CD14-positive monocyte (primary cell): ENCODE data around the gene B4GALNT3. TPM values are rescaled to one million over a fixed set of nuclear protein-coding genes. Genes with fewer than 3 reads are reported as not detected.

Experiments
- DNase-seq, 3 donors: peaks; one replicate each; pipeline ENCODE4 v3.0.0-alpha.2; 2011 to 2022
- H2AFZ ChIP-seq: 2 replicates; pipeline ENCODE4 v1.6.0; 2012; ENCODE audit warnings: mild to moderate bottlenecking, low read depth, low read length, inconsistent platforms; ENCODE audit not compliant: insufficient read depth, poor library complexity, severe bottlenecking
- H3K27ac ChIP-seq, 2 donors: 1 replicate in 1 of 2; 2 replicates in 1 of 2; pipeline ENCODE4 v1.5.1; 2012 to 2013; ENCODE audit warnings: low read length in 2 of 2, control low read depth in 1 of 2, inconsistent platforms in 1 of 2, low read depth in 1 of 2, mild to moderate bottlenecking in 1 of 2
- H3K27me3 ChIP-seq, 2 donors: one replicate each; pipeline versions ENCODE4 v1.6.0 to v1.6.1; 2011 to 2013; ENCODE audit warnings: low read length in 2 of 2; ENCODE audit not compliant: control insufficient read depth in 2 of 2, insufficient read depth in 2 of 2
- H3K36me3 ChIP-seq, 2 donors: replicated peaks in 1 of 2; 1 replicate in 1 of 2; 2 replicates in 1 of 2; pipeline versions ENCODE4 v1.5.1 to v1.6.1; 2012 to 2013; ENCODE audit warnings: low read length in 2 of 2, control low read depth in 1 of 2, inconsistent platforms in 1 of 2, mild to moderate bottlenecking in 1 of 2; ENCODE audit not compliant: insufficient read depth in 2 of 2, control insufficient read depth in 1 of 2
- H3K4me1 ChIP-seq, 2 donors: 1 replicate in 1 of 2; 2 replicates in 1 of 2; pipeline versions ENCODE4 v1.5.1 to v1.6.1; 2012 to 2013; ENCODE audit warnings: low read length in 2 of 2, control low read depth in 1 of 2, inconsistent platforms in 1 of 2, mild to moderate bottlenecking in 1 of 2, moderate library complexity in 1 of 2; ENCODE audit not compliant: insufficient read depth in 2 of 2, control insufficient read depth in 1 of 2
- H3K4me2 ChIP-seq: replicated peaks from 2 replicates; pipeline ENCODE3; 2012; ENCODE audit warnings: low read length, moderate library complexity, mild to moderate bottlenecking; ENCODE audit not compliant: poor library complexity, severe bottlenecking; ENCODE audit errors: extremely low read depth
- H3K4me3 ChIP-seq, 3 experiments: fragments of 200-600 bp in 1 of 3; sonication (generic) in 1 of 3; replicated peaks in 1 of 3; 1 replicate in 2 of 3; 2 replicates in 1 of 3; pipeline ENCODE4 v1.5.1; 2011 to 2013; ENCODE audit warnings: low read length in 3 of 3, mild to moderate bottlenecking in 3 of 3, control low read depth in 2 of 3, low read depth in 2 of 3, inconsistent platforms in 1 of 3, moderate library complexity in 1 of 3
- H3K79me2 ChIP-seq: 2 replicates; pipeline ENCODE4 v1.6.0; 2012; ENCODE audit warnings: mild to moderate bottlenecking, control low read depth, inconsistent platforms, low read length, moderate library complexity; ENCODE audit not compliant: insufficient read depth
- H3K9ac ChIP-seq: 2 replicates; pipeline ENCODE4 v1.6.0; 2017; ENCODE audit warnings: low read length, mild to moderate bottlenecking; ENCODE audit not compliant: insufficient read depth, poor library complexity, severe bottlenecking
- H3K9me3 ChIP-seq, 2 donors: replicated peaks in 1 of 2; 1 replicate in 1 of 2; 2 replicates in 1 of 2; pipeline versions ENCODE4 v1.5.1 to v1.6.1; 2012 to 2013; ENCODE audit warnings: low read length in 2 of 2, control low read depth in 1 of 2; ENCODE audit not compliant: control insufficient read depth in 1 of 2, insufficient read depth in 1 of 2
- H4K20me1 ChIP-seq: 2 replicates; pipeline ENCODE4 v1.6.0; 2012; ENCODE audit warnings: mild to moderate bottlenecking, low read length, control low read depth, moderate library complexity; ENCODE audit not compliant: insufficient read depth
- H3K27ac Mint-ChIP-seq, 7 donors: one replicate each; pipeline ENCODE4 v1.8.0; 2020; ENCODE audit warnings: mild to moderate bottlenecking in 7 of 7, mixed read lengths in 7 of 7, moderate library complexity in 6 of 7, inconsistent platforms in 2 of 7
- H3K27me3 Mint-ChIP-seq, 3 donors: one replicate each; pipeline ENCODE4 v1.8.0; 2021 to 2022; ENCODE audit warnings: low read depth in 3 of 3, mild to moderate bottlenecking in 3 of 3, mixed read lengths in 3 of 3, moderate library complexity in 3 of 3, inconsistent platforms in 1 of 3
- H3K36me3 Mint-ChIP-seq, 2 donors: one replicate each; pipeline ENCODE4 v1.8.0; 2020; ENCODE audit warnings: mixed read lengths in 2 of 2, inconsistent platforms in 1 of 2, mild to moderate bottlenecking in 1 of 2
- H3K4me1 Mint-ChIP-seq: one replicate; pipeline ENCODE4 v1.8.0; 2020; ENCODE audit warnings: mild to moderate bottlenecking, mixed read lengths
- H3K4me3 Mint-ChIP-seq, 2 donors: one replicate each; pipeline ENCODE4 v1.8.0; 2020; ENCODE audit warnings: mild to moderate bottlenecking in 2 of 2, mixed read lengths in 2 of 2, moderate library complexity in 1 of 2
- H3K9me3 Mint-ChIP-seq, 7 donors: one replicate each; pipeline ENCODE4 v1.8.0; 2020 to 2022; ENCODE audit warnings: mixed read lengths in 7 of 7, mild to moderate bottlenecking in 6 of 7, moderate library complexity in 6 of 7, inconsistent platforms in 2 of 7
- CTCF ChIP-seq: fragments of 200-600 bp; IDR thresholded peaks from one replicate; pipeline ENCODE4 v1.8.0; 2022; ENCODE audit warnings: antibody characterized with exemption, mild to moderate bottlenecking
- WGBS: methylation state at CpG from one replicate; pipeline ENCODE4 v1.1.5; 2013; ENCODE audit warnings: missing lambda C conversion rate; ENCODE audit not compliant: insufficient coverage; 5-methylcytosine and 5-hydroxymethylcytosine counted together
- intact Hi-C, 2 donors: fragments of 100-400 bp; cut with micrococcal nuclease; formaldehyde crosslinking; loops; one replicate each; pipeline versions ENCODE4 v1.15.0 to v1.15.1; 2023
- polyA plus RNA-seq, 3 donors: library from polyadenylated mRNA; depleted of rRNA in 1 of 3; unstranded in 2 of 3; stranded (reverse) in 1 of 3; fragments of 300-500 nt in 2 of 3; fragments of >200 nt in 1 of 3; fragmentation: Illumina TruSeq in 2 of 3; gene quantifications; 1 replicate in 2 of 3; 2 replicates in 1 of 3; pipeline ENCODE4 v1.2.3, GENCODE V29; 2012 to 2021

B4GALNT3 gene
- polyA plus RNA-seq, 3 donors, result 0.09 to 0.10 TPM; not detected in 1

DNA sequence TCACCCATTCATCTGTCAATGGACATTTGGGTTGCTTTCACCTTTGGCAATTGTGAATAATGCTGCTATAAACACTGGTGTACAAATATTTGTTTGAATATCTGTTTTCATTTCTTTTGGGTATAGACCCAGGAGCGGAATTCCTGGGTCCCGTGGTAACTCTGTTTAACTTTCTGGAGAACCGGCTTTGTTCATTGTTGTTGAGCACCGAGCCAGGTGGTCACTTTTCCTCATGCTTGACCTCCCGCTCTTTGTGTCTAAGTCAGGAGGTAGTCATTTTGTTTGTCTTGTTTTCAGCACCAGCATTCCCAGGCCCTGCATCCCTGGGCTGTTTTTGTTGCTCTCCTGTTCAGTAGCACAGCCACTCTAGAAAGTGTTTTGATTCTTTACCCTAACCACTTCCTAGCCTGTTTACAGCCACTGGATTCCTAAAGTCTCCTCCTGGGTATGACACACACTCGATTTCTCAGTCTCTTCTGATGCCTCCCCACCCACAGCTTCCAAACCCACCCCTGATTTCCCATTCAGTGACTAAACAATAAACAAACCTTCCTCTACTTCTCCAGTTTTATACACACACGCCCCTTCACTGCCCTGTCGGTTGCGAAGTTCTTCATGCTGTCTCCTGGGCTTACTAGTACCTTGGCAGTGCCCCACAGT, 37.9 kb downstream of the B4GALNT3 start:
- Histone ChIP-seq H3K79me2 (no peaks in the 10 kb centered on the region), H3K4me1 (no peaks in the 10 kb centered on the region), H3K27ac (no peak overlapping the region), H2AFZ (no peak overlapping the region), H3K9ac (no peak overlapping the region), H3K36me3 (no peaks in the 10 kb centered on the region), H3K4me3 (no peak overlapping the region), H3K9me3 (no peaks in the 10 kb centered on the region), H3K27me3 (peaks cover 0 to 3% of the 10 kb centered on the region in 2 donors), H4K20me1 (no peaks in the 10 kb centered on the region), H3K4me2 (no peak overlapping the region)
- Mint-ChIP-seq H3K27ac (no peak overlapping the region), H3K9me3 (peaks cover 0 to 2% (median 0%) of the 10 kb centered on the region in 7 donors), H3K4me3 (no peak overlapping the region), H3K4me1 (no peaks in the 10 kb centered on the region), H3K36me3 (no peaks in the 10 kb centered on the region), H3K27me3 (peaks cover 2 to 10% (median 7%) of the 10 kb centered on the region in 3 donors)
- WGBS, result 93% methylated on average over 9 of the region's 9 CpGs
- no peak for DNase-seq
- intact Hi-C loops, result no loop called here
- no peak for TF ChIP-seq CTCF

DNA sequence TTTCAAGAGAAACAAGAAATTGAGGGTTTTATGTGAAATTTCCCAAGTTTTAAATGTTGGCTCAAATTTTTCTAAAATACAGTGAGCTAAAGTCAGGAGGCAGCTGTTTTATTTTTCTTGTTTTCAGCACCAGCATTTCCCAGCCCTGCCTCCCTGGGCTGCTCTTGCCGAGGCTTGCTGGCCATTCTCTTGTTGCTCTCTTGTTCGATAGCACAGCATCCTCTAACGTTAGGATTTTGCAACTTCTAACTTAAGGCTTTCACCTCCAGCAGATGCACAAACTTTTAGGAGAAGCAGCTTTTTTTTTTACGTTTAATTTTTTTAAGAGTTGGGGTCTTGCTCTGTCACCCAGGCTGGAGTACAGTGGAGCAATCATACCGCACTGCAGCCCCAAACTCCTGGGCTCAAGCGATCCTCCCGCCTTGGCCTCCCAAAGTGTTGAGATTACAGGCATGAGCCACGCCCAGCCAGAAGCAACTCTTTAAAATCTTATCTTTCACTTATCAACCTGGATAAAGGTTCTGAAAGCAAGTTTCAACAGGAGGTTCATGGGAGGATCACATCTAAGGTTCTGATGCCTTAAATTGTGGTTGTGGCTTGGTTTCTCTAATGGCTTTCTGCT, 40.2 kb downstream of the B4GALNT3 start:
- H3K9me3 ChIP-seq, result no peaks in the 10 kb centered on the region
- H3K4me1 Mint-ChIP-seq, result no peaks in the 10 kb centered on the region
- DNase-seq, result no peak
- WGBS, result 100% methylated on average over 3 of the region's 8 CpGs
- peaks cover 7 to 20% (median 12%) of the 10 kb centered on the region in 3 donors for H3K27me3 Mint-ChIP-seq
- no peaks in the 10 kb centered on the region for H4K20me1 ChIP-seq
- H3K9ac ChIP-seq, result no peak overlapping the region
- no peak overlapping the region for H3K27ac ChIP-seq
- intact Hi-C loops, result no loop called here
- no peaks in the 10 kb centered on the region for H3K4me1 ChIP-seq
- H3K27ac Mint-ChIP-seq, result no peak overlapping the region
- H3K79me2 ChIP-seq, result no peaks in the 10 kb centered on the region
- H2AFZ ChIP-seq, result no peak overlapping the region
- TF ChIP-seq CTCF, result no peak
- H3K4me3 Mint-ChIP-seq, result no peak overlapping the region
- H3K4me3 ChIP-seq, result no peak overlapping the region
- no peak overlapping the region for H3K4me2 ChIP-seq
- H3K27me3 ChIP-seq, result peaks cover 0 to 8% of the 10 kb centered on the region in 2 donors
- H3K36me3 ChIP-seq, result no peaks in the 10 kb centered on the region
- H3K9me3 Mint-ChIP-seq, result peaks cover 0 to 2% (median 0%) of the 10 kb centered on the region in 7 donors
- no peaks in the 10 kb centered on the region for H3K36me3 Mint-ChIP-seq
